Measurements from ENCODE around the gene ARHGEF37.

DNA sequence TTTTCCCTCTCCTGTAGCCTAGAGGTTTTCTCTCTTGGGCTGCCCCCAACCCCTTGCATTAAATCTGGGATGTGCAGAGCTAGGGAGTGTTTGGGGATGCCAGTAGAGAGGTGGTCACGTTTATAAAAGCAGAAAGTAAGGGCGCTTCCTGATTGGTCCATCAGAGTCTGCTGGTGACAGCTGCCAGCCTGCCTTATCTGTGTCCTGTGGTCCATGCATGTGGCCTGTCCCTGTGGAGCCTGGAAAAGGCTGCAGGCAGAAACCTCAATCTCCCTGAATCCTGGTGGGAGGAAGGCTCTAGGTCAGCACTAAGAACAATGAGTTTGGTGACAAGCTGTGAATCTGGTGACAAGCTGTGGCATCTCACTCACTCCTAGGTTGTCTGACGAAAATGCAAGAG, 42.2 kb downstream of the ARHGEF37 start:
- TF ChIP-seq, protein P1, sequence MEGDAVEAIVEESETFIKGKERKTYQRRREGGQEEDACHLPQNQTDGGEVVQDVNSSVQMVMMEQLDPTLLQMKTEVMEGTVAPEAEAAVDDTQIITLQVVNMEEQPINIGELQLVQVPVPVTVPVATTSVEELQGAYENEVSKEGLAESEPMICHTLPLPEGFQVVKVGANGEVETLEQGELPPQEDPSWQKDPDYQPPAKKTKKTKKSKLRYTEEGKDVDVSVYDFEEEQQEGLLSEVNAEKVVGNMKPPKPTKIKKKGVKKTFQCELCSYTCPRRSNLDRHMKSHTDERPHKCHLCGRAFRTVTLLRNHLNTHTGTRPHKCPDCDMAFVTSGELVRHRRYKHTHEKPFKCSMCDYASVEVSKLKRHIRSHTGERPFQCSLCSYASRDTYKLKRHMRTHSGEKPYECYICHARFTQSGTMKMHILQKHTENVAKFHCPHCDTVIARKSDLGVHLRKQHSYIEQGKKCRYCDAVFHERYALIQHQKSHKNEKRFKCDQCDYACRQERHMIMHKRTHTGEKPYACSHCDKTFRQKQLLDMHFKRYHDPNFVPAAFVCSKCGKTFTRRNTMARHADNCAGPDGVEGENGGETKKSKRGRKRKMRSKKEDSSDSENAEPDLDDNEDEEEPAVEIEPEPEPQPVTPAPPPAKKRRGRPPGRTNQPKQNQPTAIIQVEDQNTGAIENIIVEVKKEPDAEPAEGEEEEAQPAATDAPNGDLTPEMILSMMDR (IDR thresholded peaks at IDR 0.05), result no peak
- TF ChIP-seq POLR2A (IDR thresholded peaks at IDR 0.05), result no peak

Measured in breast epithelium (tissue), 3 donors.